Measurements from ENCODE around the gene TSHZ2. TPM values are rescaled to one million over a fixed set of nuclear protein-coding genes. Genes with fewer than 3 reads are reported as not detected.

Gene TSHZ2
- total and polyA plus RNA-seq, 2 donors (not counting 3 experiments of a cell fraction or from before 2014, with no cell fraction given), result not detected

- ChIA-PET POLR2A (no interaction called here), CTCF (no interaction called here)
- Histone ChIP-seq H3K4me2 (ENCODE audit: insufficient read depth, low read length) (no peak overlapping the region), H3K4me3 (replicated peaks in 1 of 3; ENCODE audit: insufficient read depth in 1 of 3, low read depth in 1 of 3, low read length in 3 of 3) (no peak overlapping the region), H3K4me1 (ENCODE audit: control insufficient read depth, extremely low read depth, insufficient read depth, low read length) (no peaks in the 10 kb centered on the region), H3K9ac (replicated peaks; ENCODE audit: extremely low read depth, insufficient read depth, low read length) (no peak overlapping the region), H3K36me3 (ENCODE audit: control insufficient read depth in 2 of 2, extremely low read depth in 1 of 2, insufficient read depth in 2 of 2, low read length in 2 of 2) (no peaks in the 10 kb centered on the region), H3K9me3 (replicated peaks; ENCODE audit: control insufficient read depth, insufficient read depth, low read length) (no peaks in the 10 kb centered on the region), H3K27ac (ENCODE audit: insufficient read depth, low read depth, low read length) (no peak overlapping the region), H4K20me1 (replicated peaks; ENCODE audit: control insufficient read depth, extremely low read depth, insufficient read depth, low read length) (no peaks in the 10 kb centered on the region), H3K9me1 (replicated peaks; ENCODE audit: control insufficient read depth, extremely low read depth, insufficient read depth, low read length) (no peaks in the 10 kb centered on the region), H2AFZ (ENCODE audit: low read depth, low read length) (no peak overlapping the region), H3K27me3 (ENCODE audit: control insufficient read depth in 2 of 2, insufficient read depth in 2 of 2, low read length in 2 of 2) (no peaks in the 10 kb centered on the region), H3K79me2 (ENCODE audit: control insufficient read depth, insufficient read depth, low read length) (no peaks in the 10 kb centered on the region)
- no peak for TF ChIP-seq MAX (IDR thresholded peaks at IDR 0.05; ENCODE audit: insufficient read depth, insufficient read length)
- no peak for TF ChIP-seq MYC (IDR thresholded peaks at IDR 0.05; ENCODE audit: low read depth, low read length)
- TF ChIP-seq GATA2 (IDR thresholded peaks at IDR 0.05; ENCODE audit: insufficient read depth, insufficient read length, low read depth, low read length), result no peak
- no peak for TF ChIP-seq POLR2AphosphoS5 (IDR thresholded peaks at IDR 0.05; ENCODE audit: insufficient read depth, low read depth, low read length)
- no peak for TF ChIP-seq FOS (IDR thresholded peaks at IDR 0.05; ENCODE audit: borderline replicate concordance, insufficient read depth, low read length)
- TF ChIP-seq CTCF (IDR thresholded peaks at IDR 0.05; ENCODE audit: extremely low read depth in 1 of 2, insufficient read depth in 1 of 2, low read depth in 1 of 2, low read length in 2 of 2), result no peak
- TF ChIP-seq POLR2A (IDR thresholded peaks at IDR 0.05; ENCODE audit: low read depth, low read length), result no peak
- no peak for TF ChIP-seq JUN (IDR thresholded peaks at IDR 0.05; ENCODE audit: borderline replicate concordance, insufficient read depth, insufficient read length, low read depth)
- TF ChIP-seq EZH2 (IDR thresholded peaks at IDR 0.05; ENCODE audit: borderline replicate concordance, low read depth, low read length, severe bottlenecking), result no peak
- no TSS peak for BruUV-seq (replicated peaks)
- intact Hi-C loops (cut with micrococcal nuclease), result no loop called here
- no peak for FAIRE-seq
- no peak for DNase-seq (ENCODE audit: low read depth, low spot score)
- dilution Hi-C loops (cut with MboI; ENCODE audit: extremely low pct_ligation_motif_present, low sequenced_read_pairs), result no loop called here
Observed at GRCh38 chr20:53116733-53117132, 144.6 kb downstream of the TSHZ2 start.
